Fibroblast of skin of left quadriceps (primary cell): ENCODE measurements around the gene ZDHHC9.

ENCODE experiments used
- DNase-seq, 2 experiments: peaks; one replicate each; pipeline ENCODE4 v3.0.0-alpha.2; 2013; ENCODE audit warnings: low read depth in 2 of 2

Gene ZDHHC9

DNA sequence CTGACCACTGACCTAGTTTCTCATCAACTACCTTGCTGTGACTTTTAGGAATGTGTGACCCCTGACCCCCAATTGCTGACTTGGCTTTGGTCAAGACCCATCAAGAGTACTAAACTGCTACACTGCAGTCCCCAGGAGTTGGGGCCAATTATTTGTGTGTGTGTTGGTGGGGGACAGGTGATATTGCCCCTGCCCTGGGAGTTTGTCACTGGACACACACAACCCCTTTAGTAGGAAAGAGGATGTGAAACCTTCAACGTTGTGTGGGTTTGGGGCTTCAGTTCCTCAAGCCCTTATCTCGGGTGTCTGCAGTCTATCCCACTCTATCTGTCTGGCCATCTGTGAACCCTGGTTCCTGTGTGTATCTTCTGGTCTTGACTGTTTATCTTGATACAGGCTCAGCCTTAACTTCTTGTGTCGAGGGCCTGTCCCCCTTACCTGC, 57.5 kb downstream of the ZDHHC9 start:
- DNase-seq: no peak

DNA sequence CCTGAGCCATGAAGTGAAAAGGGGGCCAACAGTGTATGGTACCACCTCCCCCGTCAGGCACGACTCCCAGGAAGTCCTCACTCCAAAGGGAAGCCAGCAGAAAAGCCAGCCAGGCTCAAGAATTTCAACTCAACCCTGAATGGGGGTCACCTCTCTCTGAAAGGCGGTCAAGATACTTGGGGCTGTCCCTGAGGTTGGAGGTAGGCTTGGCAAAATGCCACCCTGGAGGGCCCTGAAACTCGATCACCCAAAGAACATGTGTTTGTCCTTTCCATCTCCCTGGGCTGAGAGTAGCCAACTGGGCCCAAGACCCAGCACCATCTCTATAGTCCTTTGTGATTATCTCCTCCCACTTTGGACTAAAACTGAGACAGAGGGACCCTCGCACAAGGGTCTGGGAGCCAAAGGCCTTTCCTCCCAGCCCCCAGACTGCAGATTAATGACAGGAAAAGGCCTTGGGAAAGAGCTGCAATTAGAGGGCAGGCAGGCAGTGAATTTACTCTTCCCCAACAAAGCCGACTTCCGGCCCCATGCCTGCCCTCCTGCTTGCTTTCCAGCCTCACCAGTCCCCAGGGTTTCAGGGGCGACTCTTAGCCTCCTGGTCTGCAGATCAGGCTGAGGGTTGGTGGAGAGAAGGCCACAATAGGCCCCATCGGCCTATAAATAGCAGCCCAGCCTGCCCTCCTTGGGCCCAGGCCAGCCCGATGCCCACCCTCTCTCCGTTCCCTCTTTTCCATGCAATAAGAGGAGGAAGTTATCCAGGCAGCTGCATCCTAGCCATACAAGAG, 58.3 kb downstream of the ZDHHC9 start:
- no peak for DNase-seq

DNA sequence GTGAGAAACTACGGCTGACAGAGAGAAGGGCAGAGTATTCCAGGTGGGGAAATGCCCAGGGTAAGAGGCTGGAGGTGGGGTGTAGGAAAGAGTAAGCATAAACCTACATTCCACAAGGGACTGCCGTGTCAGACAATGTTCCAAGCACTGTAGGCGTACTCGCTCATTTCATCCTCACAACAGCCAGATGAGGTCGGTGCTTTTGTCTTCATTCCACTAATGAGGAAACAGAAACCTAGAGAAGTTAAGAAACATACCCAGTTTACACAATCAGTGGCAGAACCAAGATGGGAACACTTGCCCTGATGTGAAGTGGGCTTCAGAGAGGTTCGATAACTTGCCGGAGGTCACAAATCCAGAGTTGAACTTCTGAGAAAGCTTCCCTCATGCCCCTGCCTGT, 59.3 kb downstream of the ZDHHC9 start:
- DNase-seq: no peak

DNA sequence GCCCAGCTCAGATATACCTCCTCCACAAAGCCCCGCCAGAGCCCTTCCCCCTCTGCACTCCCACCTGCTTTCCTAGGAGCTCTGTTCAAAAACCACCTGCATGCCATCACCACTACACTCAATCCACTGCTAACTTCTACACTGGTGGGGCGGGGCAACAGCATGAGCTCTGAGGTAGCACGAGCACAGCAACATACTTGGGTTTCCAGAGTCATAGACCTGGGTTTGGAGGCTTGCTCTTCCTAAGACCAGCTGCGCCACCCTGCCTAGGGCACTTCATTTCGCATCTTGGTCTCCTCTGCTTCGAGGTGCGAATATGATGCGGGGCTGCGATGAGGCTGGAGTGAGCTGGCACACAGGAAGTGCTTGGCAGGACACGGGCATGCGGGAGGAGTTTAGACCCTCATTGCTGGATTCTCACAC, 60.4 kb downstream of the ZDHHC9 start:
- DNase-seq: no peak

DNA sequence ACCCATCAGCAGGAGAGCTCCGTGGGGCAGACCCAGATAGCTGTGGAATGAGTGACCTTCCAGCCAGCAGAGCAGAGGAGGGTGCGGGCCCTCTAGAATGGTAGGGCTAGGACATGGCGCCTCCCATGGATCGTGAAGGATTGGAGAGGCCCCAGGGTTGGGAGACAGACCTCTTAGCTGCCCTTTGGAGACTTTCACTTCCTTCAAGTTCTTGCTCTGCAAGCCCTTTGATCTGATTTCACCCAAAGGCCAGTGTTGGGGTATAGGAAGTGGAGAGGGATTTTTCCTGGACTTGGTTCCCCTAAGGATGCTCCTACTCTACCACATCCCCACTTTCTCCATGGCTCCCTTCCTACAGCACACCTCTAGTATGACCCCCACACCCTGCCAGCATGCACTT, 61.0 kb downstream of the ZDHHC9 start:
- no peak for DNase-seq

DNA sequence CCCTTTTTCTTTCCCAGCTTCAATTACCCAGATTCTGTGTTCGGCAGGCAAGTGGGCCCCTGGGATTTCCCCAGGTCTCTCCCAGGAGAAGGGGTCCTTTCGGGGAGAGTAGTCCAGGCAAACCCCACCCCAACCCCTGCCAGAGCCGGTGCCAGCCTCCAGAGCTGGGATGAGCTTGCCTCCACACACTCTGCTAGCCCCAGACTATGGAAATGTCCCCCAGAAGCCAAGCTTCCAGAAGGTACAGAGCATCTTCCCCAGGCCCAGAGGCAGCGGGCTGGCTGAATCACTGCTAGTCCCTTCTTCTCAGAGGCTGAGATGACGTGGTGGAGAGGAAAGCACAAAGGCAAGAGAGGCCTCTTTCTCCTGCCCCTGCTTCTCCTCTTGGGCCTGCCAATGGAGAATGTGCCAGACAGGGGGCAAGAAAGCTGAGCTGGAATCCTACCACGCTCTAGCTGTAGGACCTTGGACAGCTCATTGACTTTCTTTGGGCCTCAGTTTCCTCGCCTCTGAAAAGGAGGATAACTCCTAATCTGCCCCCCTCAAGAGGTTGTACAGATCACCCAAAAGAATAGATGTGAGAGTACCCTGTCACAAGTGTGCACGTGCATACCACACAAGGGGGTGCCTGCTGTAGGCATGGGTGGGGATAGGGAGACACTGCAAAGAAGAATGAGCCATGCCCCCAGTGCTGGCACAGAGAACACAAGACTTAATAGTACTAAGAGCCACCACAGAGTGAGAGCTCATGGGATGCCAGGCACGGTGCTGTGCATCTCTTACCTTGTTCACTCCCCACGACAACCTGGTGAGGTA, 61.8 kb downstream of the ZDHHC9 start:
- DNase-seq: no peak

DNA sequence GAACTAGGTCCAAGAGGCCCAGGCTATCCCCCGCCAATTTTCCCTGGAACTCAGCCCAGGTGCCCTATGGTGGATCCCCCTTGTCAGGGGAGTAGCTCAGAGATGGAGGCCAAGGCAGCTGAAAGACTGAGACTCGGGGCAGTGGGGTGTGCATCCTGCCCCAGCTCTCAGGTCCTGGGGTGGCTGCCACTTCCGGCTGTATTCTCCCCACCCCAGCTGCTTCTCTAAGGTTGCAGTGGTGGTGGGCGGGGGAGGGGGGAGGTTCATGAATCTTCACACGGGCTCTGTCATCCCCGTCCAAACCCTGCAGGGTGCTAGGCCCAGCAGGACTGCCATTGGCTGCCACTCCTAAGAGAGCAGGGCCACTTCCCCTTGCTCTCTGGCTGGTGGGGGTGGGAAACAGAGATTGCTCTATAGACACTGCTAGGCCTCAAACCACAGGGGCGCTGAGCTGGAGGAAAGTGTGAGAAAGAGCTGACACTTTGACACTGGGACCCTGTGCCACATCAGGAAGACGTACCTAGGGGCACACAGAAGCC, 62.5 kb downstream of the ZDHHC9 start:
- no peak for DNase-seq

DNA sequence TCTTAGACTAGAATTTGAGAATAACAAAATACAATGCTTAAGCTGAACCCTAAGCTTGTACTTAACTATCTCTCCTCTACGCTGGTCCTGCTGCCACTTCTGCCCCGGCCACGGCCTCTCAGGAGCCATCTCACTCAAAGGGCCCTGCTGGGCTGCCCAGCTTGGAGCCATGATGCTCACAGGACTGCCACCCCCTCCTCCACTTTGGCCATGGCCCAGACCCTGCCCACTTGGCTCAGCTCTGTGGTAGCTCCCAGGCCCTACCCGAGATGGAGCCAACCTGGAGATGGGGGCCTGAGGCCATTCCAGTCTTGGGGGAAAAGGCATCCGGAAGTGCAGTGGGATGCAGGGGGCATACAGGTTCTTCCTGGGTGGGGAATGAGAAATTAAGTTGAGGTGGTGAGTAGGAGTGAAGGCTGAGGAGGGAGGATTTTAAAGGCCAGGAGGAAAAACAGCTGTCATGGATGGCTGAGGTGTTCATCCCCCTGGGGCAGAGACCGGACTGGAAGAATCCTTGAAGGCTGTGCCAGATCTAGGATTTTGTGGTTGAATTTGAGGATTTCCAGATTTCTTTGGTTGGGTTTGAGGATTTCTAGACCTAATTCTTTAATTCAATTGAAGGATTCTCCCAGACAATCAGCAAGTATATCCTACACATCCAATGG, 63.1 kb downstream of the ZDHHC9 start:
- no peak for DNase-seq

DNA sequence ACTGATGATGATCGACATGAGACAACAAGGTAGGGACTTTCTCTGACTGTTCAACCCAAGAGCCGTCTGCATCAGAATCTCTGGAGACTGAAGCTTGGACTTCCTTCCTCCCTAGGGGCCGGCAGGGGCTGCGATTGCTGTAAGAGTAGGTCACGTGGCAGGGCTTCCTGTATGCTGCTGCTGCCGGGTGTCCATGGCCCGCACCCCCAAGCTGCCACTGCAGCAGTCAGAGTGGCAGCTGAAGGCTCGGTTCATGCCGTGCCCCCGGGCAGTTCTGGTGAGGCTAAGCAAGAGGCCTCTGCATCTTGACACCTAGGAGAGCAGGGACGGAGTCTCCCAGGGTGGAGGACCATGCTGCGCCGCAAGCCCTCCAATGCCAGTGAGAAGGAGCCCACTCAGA, 63.9 kb downstream of the ZDHHC9 start, which contains the start of gene SASH3:
Gene SASH3 (plus strand): TSS at position 203 of the 400 bp plus-strand sequence. CDS start 149 bp downstream, at position 352.
- DNase-seq: no peak

DNA sequence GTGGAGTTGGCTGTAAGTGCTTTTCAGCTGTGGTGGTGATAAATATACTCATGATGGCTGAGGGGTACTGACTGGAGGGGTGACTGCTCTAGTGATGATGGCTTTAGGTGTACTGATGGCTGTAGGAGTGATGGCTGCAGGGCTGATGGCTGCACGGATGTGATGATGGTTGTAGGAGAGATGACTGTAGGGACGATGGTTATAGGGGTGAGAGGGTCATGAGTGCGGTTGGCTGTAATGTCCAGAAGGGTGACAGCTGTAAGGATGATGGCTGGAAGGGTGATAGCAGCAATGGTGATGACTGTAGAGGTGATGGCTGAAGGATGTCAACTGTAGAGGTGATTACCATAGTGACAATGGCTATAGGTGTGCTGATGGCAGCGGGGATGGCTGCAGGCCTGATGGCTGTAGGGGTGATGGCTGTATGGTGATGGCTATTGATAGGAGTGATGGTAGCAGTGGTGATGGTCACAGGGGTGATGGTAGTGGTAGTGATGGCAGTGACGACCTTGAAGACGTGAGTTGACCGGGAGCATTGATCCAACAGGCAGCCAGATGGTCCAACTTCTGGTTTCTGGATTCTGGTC, 64.5 kb downstream of the ZDHHC9 start:
- DNase-seq: no peak

DNA sequence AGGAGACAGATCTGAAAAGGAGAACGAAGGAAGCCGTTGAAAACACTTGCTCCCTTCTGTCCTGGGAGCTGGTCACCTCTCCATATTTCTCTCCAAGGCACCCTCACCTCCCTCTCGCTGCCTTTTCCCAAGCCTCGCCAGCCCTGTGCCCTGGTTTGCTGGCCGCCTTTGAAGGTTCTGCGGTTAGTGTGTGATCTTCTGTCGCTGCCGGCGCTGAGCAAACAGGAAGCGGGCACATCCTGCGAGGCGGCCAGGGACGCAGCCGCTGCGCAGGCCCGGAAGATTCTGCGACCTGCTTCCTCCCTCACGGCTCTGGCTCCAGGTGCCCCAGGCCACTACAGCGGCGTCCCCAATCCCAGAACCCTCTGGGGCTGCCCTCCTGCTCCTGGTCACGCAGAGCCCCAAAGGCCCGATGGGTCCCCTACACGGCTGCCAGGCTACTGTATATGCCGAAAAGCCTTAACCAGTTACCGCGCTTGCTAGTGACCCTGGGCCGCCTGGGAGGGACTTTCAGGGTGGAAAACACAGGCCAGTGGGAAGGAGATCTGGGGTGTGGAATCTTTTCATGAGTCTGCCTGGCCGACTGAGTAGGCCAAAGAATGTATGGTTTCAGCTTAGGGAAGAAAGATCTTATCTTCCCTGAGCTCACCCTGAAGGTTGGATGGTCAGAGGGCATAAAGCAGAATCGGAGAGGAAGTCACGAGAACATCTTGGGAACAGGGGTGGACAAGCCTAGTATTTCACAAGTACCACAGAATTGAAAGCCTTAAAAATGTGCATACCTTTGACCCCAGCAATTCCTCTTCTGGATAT, 66.3 kb downstream of the ZDHHC9 start:
- no peak for DNase-seq

DNA sequence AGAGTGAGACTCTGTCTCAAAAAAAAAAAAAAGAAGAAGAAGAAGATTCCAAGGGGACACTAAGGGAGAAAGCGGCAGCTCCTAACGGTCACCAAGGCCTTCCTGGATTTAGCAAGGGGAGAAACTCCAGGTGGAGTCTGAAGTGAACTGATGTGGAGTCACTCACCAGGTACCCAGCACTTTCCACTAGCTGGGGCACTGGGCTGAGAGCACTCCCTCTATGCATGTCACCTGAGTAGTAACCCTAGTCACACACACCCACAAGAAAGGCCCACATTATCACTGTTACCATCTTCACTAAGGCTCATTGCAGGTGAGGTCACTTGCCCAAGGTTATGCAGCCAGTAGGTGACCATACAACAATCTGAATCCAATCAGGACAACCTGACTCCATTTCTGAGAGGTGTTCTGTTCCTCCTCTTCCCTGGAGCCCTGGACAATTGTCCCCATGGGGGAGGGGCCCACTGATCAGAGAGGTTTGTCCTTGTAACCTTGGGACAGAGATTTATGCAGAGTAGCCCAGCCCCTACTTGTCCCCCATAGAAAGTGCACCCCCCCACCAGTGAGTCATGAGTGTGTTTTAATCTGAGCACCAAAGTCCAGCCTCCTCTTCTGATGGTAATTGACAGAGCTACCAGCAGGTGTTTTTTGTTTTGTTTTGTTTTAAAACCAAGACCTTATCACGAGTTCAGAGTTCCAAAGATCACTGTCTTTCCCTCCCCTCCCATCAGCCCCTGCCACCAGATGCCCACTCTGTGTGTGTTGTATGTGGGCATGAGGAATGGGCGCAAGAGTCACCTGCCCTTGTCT, 69.8 kb downstream of the ZDHHC9 start:
- DNase-seq: no peak

DNA sequence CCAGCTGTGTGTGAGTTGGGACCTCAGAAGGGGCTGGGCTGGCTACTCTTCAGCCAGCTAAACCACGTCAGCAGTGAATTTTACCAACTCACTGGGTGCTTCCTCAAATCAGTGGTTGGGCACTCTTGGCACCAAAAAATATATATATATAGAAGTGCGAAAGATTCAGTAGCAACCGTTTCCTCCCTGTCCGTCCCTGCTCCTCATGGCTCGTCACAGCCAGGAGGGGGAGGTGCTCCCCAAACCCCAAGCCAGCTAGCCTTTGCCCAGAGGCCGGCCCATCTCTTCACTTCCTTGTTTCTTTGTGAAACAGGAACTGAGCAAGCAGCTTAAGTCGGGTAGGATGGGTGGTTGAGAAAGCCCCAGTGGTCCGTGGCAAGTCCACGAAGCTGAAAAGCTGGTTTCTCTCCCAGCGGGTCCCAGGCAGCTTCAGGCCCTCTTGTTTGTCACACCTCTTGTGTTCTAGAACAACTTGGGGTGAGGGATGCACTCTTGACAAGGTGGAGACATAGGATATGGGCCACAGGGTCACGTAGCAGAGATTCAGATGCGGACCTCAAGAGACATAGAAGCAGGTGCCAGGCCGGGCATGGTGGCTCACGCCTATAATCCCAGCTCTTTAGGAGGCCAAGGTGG, 70.8 kb downstream of the ZDHHC9 start:
- DNase-seq: no peak

DNA sequence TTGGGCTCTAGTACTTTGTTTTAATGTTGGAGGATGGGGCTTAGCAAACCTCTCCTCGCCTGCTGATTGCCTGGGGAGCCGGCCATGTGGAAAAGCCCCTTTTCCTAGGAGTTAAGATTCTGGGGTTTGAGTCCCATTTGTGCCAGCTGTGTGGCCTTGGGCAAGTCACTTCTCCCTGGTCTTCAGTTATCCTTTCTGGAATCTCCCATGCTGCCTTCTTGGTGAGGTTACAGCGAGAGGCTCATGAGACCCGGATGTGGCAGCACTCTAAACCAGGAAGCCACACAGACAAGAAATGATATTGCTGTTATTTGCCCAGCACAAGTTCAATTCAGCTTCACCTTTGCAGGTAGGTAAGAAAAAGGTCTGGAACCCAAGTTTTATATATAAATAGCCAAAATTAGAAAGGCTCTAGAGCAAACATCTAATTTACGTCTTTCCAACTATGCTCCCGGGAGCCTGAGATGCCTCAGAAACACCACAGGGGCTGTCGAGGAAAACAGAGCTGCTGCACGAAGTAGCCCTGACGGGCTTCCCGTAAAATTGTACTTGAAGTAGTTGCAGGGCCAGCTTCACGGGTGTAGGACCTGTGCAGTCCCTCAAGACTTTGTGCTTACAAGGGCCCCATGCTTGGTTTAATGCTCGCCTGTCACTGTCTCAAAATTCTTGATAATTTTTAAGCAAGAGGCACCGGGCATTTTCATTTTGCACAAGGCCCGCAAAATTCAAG, 72.3 kb downstream of the ZDHHC9 start:
- no peak for DNase-seq

DNA sequence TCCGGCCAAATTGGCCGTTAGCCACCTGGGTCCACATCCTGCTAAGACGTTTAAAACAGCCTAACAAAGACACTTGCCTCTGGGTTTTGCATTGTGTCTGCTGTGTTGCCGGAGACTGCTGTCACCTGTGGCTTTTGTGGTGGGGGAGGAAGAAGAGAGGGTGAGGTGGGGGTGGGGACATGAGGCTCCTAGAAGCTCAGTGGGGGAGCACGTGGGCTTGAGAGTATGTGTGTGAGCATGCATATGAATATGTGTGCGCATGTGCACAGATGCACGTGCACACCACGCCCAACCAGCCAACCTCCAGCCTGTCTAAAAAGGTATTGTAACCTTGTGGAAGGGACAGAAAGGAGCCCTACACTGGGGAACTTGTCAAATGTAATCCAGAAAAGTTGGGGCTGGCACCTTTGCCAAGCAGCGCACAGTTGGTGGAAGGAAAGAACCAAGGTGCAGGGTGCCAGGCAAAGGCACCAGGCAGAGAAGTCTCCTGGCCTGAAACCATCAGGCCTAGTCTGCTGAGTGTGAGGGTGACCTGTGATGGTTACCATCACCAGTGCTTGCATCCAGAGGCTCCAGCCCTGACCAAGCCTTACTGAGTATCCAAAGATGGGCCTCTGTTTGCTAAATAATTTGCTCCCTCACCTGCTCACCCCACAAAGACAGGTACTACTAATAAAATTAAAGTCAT, 74.1 kb downstream of the ZDHHC9 start:
- DNase-seq: no peak

DNA sequence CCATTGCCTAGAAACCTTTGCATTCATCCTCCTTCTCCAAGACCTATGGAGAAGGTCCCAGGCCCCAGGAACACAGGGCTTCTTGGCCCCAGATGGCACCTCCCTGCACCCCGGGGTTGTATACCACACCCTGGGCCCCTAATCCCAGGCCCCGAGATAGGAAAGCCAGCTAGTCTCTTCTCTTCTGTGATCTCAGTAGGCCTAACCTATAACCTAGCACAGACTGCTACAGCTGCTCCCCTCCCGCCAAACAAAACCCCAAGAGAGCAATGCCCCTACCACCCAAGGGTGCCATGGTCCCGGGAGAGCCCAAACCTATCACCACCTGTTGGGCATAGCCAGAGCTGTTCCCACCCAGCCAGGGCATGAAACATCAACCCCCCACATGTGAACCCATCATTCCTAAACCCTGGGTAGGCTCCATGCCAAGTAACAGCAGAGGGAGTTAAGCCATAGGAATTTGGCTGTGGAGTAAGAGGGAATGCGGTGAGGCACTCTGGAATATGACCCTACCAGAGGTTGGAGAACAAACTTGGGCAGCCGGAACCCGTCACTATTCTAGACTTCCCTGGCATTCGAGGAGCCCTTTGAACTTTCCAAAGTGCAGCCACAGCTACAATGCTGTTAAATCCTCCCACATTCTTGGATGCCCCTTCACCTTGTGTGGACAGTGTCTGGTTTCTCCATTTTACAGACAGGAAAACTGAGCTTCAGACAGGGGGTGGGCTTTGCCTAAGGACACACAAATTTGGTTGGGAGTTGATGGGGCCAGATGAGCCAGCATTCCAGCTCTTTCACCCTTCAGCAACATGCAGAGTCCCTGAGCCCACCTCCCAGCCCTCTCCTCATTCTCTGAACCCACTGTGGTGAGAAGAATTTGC, 74.9 kb downstream of the ZDHHC9 start:
- DNase-seq: peak in 1 of 2 experiments; percentile 3

DNA sequence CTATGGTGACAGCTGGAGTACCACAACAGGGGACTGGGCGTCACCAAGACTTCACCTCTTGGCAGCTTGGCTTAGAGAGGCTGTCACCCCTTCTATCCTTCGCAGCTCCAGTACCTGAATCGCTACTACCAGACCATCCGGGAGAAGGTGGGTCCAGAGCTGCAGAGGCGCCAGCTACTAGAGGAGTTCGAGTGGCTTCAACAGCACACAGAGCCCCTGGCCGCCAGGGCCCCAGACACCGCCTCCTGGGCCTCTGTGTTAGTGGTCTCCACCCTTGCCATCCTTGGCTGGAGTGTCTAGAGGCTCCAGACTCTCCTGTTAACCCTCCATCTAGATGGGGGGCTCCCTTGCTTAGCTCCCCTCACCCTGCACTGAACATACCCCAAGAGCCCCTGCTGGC, 75.5 kb downstream of the ZDHHC9 start:
- DNase-seq: no peak
